Ishikawa (cell line): ENCODE results near the gene PDXDC1.

Experiments used
- CEBPB ChIP-seq: IDR thresholded peaks from 2 replicates; pipeline ENCODE4 v1.6.1; 2012
- CREB1 ChIP-seq: IDR thresholded peaks from 2 replicates; pipeline ENCODE4 v1.6.1; 2012; ENCODE audit warnings: low read depth
- EGR1 ChIP-seq: IDR thresholded peaks from 2 replicates; pipeline ENCODE4 v1.6.1; 2012
- EP300 ChIP-seq: IDR thresholded peaks from 2 replicates; pipeline ENCODE4 v1.6.1; 2012; ENCODE audit warnings: borderline replicate concordance
- FOXM1 ChIP-seq: IDR thresholded peaks from 2 replicates; pipeline ENCODE4 v1.6.1; 2012; ENCODE audit warnings: low read depth, borderline replicate concordance
- NFIC ChIP-seq: IDR thresholded peaks from 2 replicates; pipeline ENCODE4 v1.6.1; 2012
- RAD21 ChIP-seq: IDR thresholded peaks from 2 replicates; pipeline ENCODE4 v1.6.1; 2012; ENCODE audit warnings: low read depth
- TAF1 ChIP-seq: IDR thresholded peaks from 2 replicates; pipeline ENCODE4 v1.6.1; 2012; ENCODE audit warnings: low read depth, mild to moderate bottlenecking
- TCF12 ChIP-seq: IDR thresholded peaks from 2 replicates; pipeline ENCODE4 v1.6.1; 2012; ENCODE audit warnings: low read depth
- TEAD4 ChIP-seq: IDR thresholded peaks from 2 replicates; pipeline ENCODE4 v1.6.1; 2012
- YY1 ChIP-seq: IDR thresholded peaks from 2 replicates; pipeline ENCODE4 v1.6.1; 2012; ENCODE audit warnings: low read depth
- ZBTB7A ChIP-seq: IDR thresholded peaks from 2 replicates; pipeline ENCODE4 v1.6.1; 2012; ENCODE audit warnings: low read depth
- TF ChIP-seq, protein P1 (sequence below): IDR thresholded peaks from 2 replicates; pipeline ENCODE4 v1.6.1; 2012; ENCODE audit warnings: low read depth, mild to moderate bottlenecking
- TF ChIP-seq, protein P2 (sequence below): IDR thresholded peaks from 2 replicates; pipeline ENCODE4 v1.6.1; 2012
- TF ChIP-seq, protein P3 (sequence below): IDR thresholded peaks from 2 replicates; pipeline ENCODE4 v1.6.1; 2012

Gene PDXDC1

DNA sequence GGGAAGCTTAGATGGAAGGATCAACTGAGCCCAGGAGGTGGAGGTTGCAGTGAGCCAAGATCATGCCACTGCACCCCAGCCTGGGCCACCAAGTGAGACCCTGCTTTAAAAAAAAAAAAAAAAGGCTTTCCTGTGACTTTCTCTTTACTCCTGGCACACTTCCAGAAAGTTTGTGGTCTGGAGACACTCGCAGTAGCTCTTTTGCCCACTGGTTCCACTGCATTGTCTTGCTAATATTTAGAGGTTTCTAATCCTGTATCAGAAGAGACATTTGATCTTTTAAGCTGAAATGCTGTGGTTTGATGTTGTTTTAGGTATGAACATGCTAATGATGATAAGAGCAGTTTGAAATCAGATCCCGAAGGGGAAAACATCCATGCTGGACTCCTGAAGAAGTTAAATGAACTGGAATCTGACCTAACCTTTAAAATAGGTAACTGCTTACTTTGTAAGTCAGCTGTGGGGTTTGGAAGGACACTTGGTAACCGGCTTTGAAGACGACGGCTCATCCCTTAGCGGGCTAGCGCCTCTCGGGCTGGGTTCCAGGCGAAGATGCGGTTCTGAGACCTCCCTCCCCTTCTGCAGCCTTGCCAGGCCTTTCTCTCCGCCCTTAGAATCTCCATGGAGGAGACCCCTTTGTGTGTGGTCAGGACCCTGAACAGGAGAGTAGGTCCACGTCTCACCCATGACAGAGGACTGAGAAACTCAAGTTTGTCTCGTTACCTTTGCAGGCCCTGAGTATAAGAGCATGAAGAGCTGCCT, 57.9 kb downstream of the PDXDC1 start:
- no peak for TF ChIP-seq TCF12
- TF ChIP-seq NFIC = 0 out of 2 replicates have a peak, but pooled peaks have one; percentile 19

DNA sequence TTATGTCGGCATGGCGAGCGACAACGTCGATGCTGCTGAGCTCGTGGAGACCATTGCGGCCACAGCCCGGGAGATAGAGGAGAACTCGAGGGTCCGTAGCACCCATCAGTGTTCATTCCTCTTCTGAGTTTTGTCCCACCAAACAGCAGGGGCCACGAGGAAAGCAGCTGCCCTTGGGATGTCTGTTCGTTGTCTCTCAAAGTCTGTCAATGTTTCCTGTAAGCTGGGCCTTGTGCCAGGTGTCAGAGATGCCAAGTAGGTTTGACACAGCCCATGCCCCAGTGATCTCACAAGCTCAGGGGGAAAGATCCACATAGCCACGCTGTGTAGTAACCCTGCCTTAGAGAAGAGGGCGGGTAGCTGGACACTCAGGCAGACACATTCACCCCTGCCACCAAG, 58.5 kb downstream of the PDXDC1 start:
- TF ChIP-seq YY1 (no peak), CEBPB (no peak), TAF1 (no peak), EGR1 (no peak), RAD21 (no peak), CREB1 (no peak), FOXM1 (no peak), TEAD4 (no peak), TCF12 (no peak), ZBTB7A (no peak), NFIC (no peak)
- TF ChIP-seq, protein P1, sequence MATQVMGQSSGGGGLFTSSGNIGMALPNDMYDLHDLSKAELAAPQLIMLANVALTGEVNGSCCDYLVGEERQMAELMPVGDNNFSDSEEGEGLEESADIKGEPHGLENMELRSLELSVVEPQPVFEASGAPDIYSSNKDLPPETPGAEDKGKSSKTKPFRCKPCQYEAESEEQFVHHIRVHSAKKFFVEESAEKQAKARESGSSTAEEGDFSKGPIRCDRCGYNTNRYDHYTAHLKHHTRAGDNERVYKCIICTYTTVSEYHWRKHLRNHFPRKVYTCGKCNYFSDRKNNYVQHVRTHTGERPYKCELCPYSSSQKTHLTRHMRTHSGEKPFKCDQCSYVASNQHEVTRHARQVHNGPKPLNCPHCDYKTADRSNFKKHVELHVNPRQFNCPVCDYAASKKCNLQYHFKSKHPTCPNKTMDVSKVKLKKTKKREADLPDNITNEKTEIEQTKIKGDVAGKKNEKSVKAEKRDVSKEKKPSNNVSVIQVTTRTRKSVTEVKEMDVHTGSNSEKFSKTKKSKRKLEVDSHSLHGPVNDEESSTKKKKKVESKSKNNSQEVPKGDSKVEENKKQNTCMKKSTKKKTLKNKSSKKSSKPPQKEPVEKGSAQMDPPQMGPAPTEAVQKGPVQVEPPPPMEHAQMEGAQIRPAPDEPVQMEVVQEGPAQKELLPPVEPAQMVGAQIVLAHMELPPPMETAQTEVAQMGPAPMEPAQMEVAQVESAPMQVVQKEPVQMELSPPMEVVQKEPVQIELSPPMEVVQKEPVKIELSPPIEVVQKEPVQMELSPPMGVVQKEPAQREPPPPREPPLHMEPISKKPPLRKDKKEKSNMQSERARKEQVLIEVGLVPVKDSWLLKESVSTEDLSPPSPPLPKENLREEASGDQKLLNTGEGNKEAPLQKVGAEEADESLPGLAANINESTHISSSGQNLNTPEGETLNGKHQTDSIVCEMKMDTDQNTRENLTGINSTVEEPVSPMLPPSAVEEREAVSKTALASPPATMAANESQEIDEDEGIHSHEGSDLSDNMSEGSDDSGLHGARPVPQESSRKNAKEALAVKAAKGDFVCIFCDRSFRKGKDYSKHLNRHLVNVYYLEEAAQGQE = no peak
- TF ChIP-seq, protein P2, sequence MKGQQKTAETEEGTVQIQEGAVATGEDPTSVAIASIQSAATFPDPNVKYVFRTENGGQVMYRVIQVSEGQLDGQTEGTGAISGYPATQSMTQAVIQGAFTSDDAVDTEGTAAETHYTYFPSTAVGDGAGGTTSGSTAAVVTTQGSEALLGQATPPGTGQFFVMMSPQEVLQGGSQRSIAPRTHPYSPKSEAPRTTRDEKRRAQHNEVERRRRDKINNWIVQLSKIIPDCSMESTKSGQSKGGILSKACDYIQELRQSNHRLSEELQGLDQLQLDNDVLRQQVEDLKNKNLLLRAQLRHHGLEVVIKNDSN = no peak
- TF ChIP-seq, protein P3, sequence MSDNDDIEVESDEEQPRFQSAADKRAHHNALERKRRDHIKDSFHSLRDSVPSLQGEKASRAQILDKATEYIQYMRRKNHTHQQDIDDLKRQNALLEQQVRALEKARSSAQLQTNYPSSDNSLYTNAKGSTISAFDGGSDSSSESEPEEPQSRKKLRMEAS = no peak

DNA sequence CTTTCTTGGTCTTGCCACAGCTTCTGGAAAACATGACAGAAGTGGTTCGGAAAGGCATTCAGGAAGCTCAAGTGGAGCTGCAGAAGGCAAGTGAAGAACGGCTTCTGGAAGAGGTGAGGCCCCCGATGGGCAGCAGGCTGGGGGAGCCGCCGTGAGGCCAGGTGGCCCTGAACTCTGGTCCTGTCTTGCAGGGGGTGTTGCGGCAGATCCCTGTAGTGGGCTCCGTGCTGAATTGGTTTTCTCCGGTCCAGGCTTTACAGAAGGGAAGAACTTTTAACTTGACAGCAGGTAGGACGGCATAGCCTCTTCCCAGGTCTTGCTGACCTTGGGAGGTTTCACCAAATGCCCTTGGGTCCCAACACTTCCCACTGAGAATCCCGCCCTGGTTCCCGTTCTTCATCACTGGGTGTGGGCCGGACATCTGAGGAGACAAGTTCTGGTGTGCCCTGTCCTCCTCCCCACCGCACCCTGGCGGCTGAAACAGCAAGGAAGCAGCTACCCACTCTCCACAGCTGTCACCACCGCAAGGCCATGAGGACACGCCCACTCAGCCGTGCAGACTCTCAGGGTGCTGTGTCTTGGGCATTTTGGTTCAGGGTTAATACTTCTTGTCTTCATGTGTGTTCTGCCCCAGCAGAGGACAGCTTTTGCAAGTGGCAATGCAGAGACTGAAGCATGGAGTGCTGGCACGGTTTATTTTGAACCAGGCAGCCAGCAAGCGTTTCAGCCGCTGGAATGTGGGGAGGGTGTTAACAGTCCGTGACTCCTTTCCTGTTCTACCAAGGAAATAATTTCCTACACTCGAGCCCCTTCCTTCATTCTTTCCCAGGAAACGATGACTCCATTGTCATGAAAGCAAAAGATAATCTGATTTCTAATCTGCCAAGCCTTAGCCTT, 59.7 kb downstream of the PDXDC1 start:
- TF ChIP-seq EP300 (no peak), TAF1 (no peak), NFIC (no peak), TCF12 (no peak)
- TF ChIP-seq, protein P3 = no peak

DNA sequence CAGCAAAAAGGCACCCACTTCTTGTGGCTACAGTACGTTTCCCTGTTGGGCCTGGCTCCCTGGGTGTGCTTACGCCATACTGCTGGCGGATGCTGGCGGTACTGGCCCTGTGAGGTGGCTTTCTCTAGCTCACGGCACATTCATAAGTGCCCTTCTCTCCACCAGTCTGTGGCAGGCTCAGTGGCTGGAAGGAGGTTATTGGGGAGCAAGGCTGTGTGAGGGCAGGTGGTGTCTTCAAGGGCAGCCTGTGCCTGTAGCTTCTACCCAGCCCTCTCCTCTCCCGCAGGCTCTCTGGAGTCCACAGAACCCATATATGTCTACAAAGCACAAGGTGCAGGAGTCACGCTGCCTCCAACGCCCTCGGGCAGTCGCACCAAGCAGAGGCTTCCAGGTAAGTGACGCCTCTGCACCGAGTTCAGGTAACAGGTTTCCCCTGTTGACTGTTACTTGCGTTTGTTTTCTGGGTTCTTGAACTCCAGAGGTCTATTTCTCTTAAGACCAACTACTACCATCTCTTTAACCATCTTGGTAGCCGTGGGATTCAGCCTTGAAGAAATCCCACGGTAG, 60.4 kb downstream of the PDXDC1 start:
- TF ChIP-seq CEBPB (no peak), CREB1 (no peak), EP300 (no peak), TCF12 (no peak), TEAD4 (no peak), RAD21 (no peak), ZBTB7A (no peak)

DNA sequence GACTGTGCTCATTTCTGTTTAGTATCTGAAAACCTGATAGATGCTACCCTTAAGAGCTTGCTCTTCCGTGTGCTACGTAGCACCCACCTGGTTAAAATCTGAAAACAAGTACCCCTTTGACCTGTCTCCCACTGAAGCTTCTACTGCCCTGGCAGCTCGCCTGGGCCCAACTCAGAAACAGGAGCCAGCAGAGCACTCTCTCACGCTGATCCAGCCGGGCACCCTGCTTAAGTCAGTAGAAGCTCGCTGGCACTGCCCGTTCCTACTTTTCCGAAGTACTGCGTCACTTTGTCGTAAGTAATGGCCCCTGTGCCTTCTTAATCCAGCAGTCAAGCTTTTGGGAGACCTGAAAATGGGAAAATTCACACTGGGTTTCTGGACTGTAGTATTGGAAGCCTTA, 62.2 kb downstream of the PDXDC1 start:
- TF ChIP-seq TEAD4 (no peak), EP300 (no peak), ZBTB7A (no peak), YY1 (no peak), RAD21 (no peak), TAF1 (no peak), CEBPB (no peak), FOXM1 (no peak), TCF12 (no peak)
- TF ChIP-seq, protein P2 = no peak
- TF ChIP-seq, protein P3 = no peak
- TF ChIP-seq, protein P1 = no peak
